CD14-positive monocyte (primary cell): ENCODE results near the gene INPP5E. TPM values are rescaled to one million over a fixed set of nuclear protein-coding genes. Genes with fewer than 3 reads are reported as not detected.

Experiments used
- DNase-seq, 3 donors: peaks; one replicate each; pipeline ENCODE4 v3.0.0-alpha.2; 2011 to 2022
- H2AFZ ChIP-seq: 2 replicates; pipeline ENCODE4 v1.6.0; 2012; ENCODE audit warnings: mild to moderate bottlenecking, low read depth, low read length, inconsistent platforms; ENCODE audit not compliant: insufficient read depth, poor library complexity, severe bottlenecking
- H3K27ac ChIP-seq, 2 donors: 1 replicate in 1 of 2; 2 replicates in 1 of 2; pipeline ENCODE4 v1.5.1; 2012 to 2013; ENCODE audit warnings: low read length in 2 of 2, control low read depth in 1 of 2, inconsistent platforms in 1 of 2, low read depth in 1 of 2, mild to moderate bottlenecking in 1 of 2
- H3K27me3 ChIP-seq, 2 donors: one replicate each; pipeline versions ENCODE4 v1.6.0 to v1.6.1; 2011 to 2013; ENCODE audit warnings: low read length in 2 of 2; ENCODE audit not compliant: control insufficient read depth in 2 of 2, insufficient read depth in 2 of 2
- H3K36me3 ChIP-seq, 2 donors: replicated peaks in 1 of 2; 1 replicate in 1 of 2; 2 replicates in 1 of 2; pipeline versions ENCODE4 v1.5.1 to v1.6.1; 2012 to 2013; ENCODE audit warnings: low read length in 2 of 2, control low read depth in 1 of 2, inconsistent platforms in 1 of 2, mild to moderate bottlenecking in 1 of 2; ENCODE audit not compliant: insufficient read depth in 2 of 2, control insufficient read depth in 1 of 2
- H3K4me1 ChIP-seq, 2 donors: 1 replicate in 1 of 2; 2 replicates in 1 of 2; pipeline versions ENCODE4 v1.5.1 to v1.6.1; 2012 to 2013; ENCODE audit warnings: low read length in 2 of 2, control low read depth in 1 of 2, inconsistent platforms in 1 of 2, mild to moderate bottlenecking in 1 of 2, moderate library complexity in 1 of 2; ENCODE audit not compliant: insufficient read depth in 2 of 2, control insufficient read depth in 1 of 2
- H3K4me2 ChIP-seq: replicated peaks from 2 replicates; pipeline ENCODE3; 2012; ENCODE audit warnings: low read length, moderate library complexity, mild to moderate bottlenecking; ENCODE audit not compliant: poor library complexity, severe bottlenecking; ENCODE audit errors: extremely low read depth
- H3K4me3 ChIP-seq, 3 experiments: fragments of 200-600 bp in 1 of 3; sonication (generic) in 1 of 3; replicated peaks in 1 of 3; 1 replicate in 2 of 3; 2 replicates in 1 of 3; pipeline ENCODE4 v1.5.1; 2011 to 2013; ENCODE audit warnings: low read length in 3 of 3, mild to moderate bottlenecking in 3 of 3, control low read depth in 2 of 3, low read depth in 2 of 3, inconsistent platforms in 1 of 3, moderate library complexity in 1 of 3
- H3K79me2 ChIP-seq: 2 replicates; pipeline ENCODE4 v1.6.0; 2012; ENCODE audit warnings: mild to moderate bottlenecking, control low read depth, inconsistent platforms, low read length, moderate library complexity; ENCODE audit not compliant: insufficient read depth
- H3K9ac ChIP-seq: 2 replicates; pipeline ENCODE4 v1.6.0; 2017; ENCODE audit warnings: low read length, mild to moderate bottlenecking; ENCODE audit not compliant: insufficient read depth, poor library complexity, severe bottlenecking
- H3K9me3 ChIP-seq, 2 donors: replicated peaks in 1 of 2; 1 replicate in 1 of 2; 2 replicates in 1 of 2; pipeline versions ENCODE4 v1.5.1 to v1.6.1; 2012 to 2013; ENCODE audit warnings: low read length in 2 of 2, control low read depth in 1 of 2; ENCODE audit not compliant: control insufficient read depth in 1 of 2, insufficient read depth in 1 of 2
- H4K20me1 ChIP-seq: 2 replicates; pipeline ENCODE4 v1.6.0; 2012; ENCODE audit warnings: mild to moderate bottlenecking, low read length, control low read depth, moderate library complexity; ENCODE audit not compliant: insufficient read depth
- H3K27ac Mint-ChIP-seq, 7 donors: one replicate each; pipeline ENCODE4 v1.8.0; 2020; ENCODE audit warnings: mild to moderate bottlenecking in 7 of 7, mixed read lengths in 7 of 7, moderate library complexity in 6 of 7, inconsistent platforms in 2 of 7
- H3K27me3 Mint-ChIP-seq, 3 donors: one replicate each; pipeline ENCODE4 v1.8.0; 2021 to 2022; ENCODE audit warnings: low read depth in 3 of 3, mild to moderate bottlenecking in 3 of 3, mixed read lengths in 3 of 3, moderate library complexity in 3 of 3, inconsistent platforms in 1 of 3
- H3K36me3 Mint-ChIP-seq, 2 donors: one replicate each; pipeline ENCODE4 v1.8.0; 2020; ENCODE audit warnings: mixed read lengths in 2 of 2, inconsistent platforms in 1 of 2, mild to moderate bottlenecking in 1 of 2
- H3K4me1 Mint-ChIP-seq: one replicate; pipeline ENCODE4 v1.8.0; 2020; ENCODE audit warnings: mild to moderate bottlenecking, mixed read lengths
- H3K4me3 Mint-ChIP-seq, 2 donors: one replicate each; pipeline ENCODE4 v1.8.0; 2020; ENCODE audit warnings: mild to moderate bottlenecking in 2 of 2, mixed read lengths in 2 of 2, moderate library complexity in 1 of 2
- H3K9me3 Mint-ChIP-seq, 7 donors: one replicate each; pipeline ENCODE4 v1.8.0; 2020 to 2022; ENCODE audit warnings: mixed read lengths in 7 of 7, mild to moderate bottlenecking in 6 of 7, moderate library complexity in 6 of 7, inconsistent platforms in 2 of 7
- WGBS: methylation state at CpG from one replicate; pipeline ENCODE4 v1.1.5; 2013; ENCODE audit warnings: missing lambda C conversion rate; ENCODE audit not compliant: insufficient coverage; 5-methylcytosine and 5-hydroxymethylcytosine counted together
- intact Hi-C, 2 donors: fragments of 100-400 bp; cut with micrococcal nuclease; formaldehyde crosslinking; loops; one replicate each; pipeline versions ENCODE4 v1.15.0 to v1.15.1; 2023
- polyA plus RNA-seq, 3 donors: library from polyadenylated mRNA; depleted of rRNA in 1 of 3; unstranded in 2 of 3; stranded (reverse) in 1 of 3; fragments of 300-500 nt in 2 of 3; fragments of >200 nt in 1 of 3; fragmentation: Illumina TruSeq in 2 of 3; gene quantifications; 1 replicate in 2 of 3; 2 replicates in 1 of 3; pipeline ENCODE4 v1.2.3, GENCODE V29; 2012 to 2021
- TF ChIP-seq, protein P1 (sequence below): fragments of 200-600 bp; IDR thresholded peaks from one replicate; pipeline ENCODE4 v1.8.0; 2022; ENCODE audit warnings: antibody characterized with exemption, mild to moderate bottlenecking

The INPP5E gene
- polyA plus RNA-seq, 3 donors: 1.0 to 8.0 (median 1.0) TPM

DNA sequence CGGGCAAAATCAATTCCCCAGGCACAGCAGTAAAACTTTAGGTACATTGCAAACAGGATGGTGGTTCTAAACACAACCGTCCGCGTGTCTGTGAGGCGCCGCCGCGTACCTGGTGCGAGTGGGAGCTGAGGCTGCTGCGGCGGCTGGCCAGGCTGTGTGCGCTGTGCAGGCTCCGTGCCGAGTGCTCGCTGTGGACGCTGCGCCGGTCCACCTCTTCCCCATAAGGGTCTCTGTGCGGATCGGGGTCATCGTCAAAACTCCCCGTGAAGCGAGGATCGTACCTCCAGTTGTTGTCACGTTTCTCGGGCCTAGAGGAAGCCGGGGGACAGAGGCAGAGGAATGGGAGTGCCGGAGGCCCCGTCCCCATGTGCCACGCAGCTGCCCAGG lies 26.5 kb upstream of the INPP5E start:
- Histone ChIP-seq H3K36me3 (peaks cover 100% of the 10 kb centered on the region in 2 donors), H3K4me3 (no peak overlapping the region), H3K9ac (no peak overlapping the region), H4K20me1 (peaks cover 97% of the 10 kb centered on the region), H3K4me1 (no peaks in the 10 kb centered on the region), H3K4me2 (no peak overlapping the region), H3K79me2 (peaks cover 25% of the 10 kb centered on the region), H3K9me3 (no peaks in the 10 kb centered on the region), H2AFZ (no peak overlapping the region), H3K27me3 (no peaks in the 10 kb centered on the region), H3K27ac (no peak overlapping the region)
- H3K9me3 Mint-ChIP-seq: peaks cover 0 to 2% (median 0%) of the 10 kb centered on the region in 7 donors
- 98% methylated on average over 30 of the region's 30 CpGs for WGBS
- H3K27ac Mint-ChIP-seq: no peak overlapping the region
- peaks cover 86 to 98% of the 10 kb centered on the region in 2 donors for H3K36me3 Mint-ChIP-seq
- intact Hi-C loops: no loop called here
- peaks cover 0 to 2% (median 0%) of the 10 kb centered on the region in 3 donors for H3K27me3 Mint-ChIP-seq
- no peaks in the 10 kb centered on the region for H3K4me1 Mint-ChIP-seq
- H3K4me3 Mint-ChIP-seq: no peak overlapping the region
- no peak for DNase-seq
- TF ChIP-seq, protein P1, sequence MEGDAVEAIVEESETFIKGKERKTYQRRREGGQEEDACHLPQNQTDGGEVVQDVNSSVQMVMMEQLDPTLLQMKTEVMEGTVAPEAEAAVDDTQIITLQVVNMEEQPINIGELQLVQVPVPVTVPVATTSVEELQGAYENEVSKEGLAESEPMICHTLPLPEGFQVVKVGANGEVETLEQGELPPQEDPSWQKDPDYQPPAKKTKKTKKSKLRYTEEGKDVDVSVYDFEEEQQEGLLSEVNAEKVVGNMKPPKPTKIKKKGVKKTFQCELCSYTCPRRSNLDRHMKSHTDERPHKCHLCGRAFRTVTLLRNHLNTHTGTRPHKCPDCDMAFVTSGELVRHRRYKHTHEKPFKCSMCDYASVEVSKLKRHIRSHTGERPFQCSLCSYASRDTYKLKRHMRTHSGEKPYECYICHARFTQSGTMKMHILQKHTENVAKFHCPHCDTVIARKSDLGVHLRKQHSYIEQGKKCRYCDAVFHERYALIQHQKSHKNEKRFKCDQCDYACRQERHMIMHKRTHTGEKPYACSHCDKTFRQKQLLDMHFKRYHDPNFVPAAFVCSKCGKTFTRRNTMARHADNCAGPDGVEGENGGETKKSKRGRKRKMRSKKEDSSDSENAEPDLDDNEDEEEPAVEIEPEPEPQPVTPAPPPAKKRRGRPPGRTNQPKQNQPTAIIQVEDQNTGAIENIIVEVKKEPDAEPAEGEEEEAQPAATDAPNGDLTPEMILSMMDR: no peak

DNA sequence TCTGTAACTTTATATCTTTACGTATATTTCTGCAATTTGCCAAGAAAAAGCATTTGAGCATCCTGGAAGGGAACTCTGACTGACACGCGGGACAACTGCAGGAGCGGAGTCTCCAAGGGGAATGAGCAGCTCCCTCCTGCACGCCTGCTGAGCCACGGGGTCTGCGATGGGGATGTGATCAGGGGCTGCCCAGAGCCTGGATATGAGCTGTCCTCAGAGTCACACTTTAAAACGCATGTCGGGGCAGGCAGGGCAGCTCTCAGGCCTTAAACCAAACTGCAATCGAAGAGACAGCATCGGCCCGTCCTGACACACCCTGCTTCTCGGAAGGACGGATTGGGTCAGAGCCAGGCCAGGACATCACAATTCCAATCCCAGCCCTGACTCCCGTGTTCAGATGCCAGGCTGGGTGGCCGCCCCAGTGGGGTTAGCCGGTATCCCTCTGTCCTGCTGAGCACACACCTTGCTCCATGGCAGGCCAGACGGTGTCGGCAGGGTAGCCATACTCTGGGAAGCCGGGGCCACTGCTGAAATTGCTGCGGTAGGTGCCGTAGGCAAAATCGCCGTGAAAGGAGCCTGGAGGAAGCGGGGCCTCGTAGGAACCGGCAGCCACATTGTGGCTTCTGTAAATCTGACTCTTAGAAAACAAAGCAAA lies 26.0 kb upstream of the INPP5E start:
- intact Hi-C loops: no loop called here
- no peak overlapping the region for H3K9ac ChIP-seq
- H3K9me3 ChIP-seq: no peaks in the 10 kb centered on the region
- H3K79me2 ChIP-seq: peaks cover 20% of the 10 kb centered on the region
- DNase-seq: no peak
- H3K27ac ChIP-seq: no peak overlapping the region
- Mint-ChIP-seq H3K4me1 (no peaks in the 10 kb centered on the region), H3K9me3 (peaks cover 0 to 2% (median 0%) of the 10 kb centered on the region in 7 donors), H3K27me3 (peaks cover 0 to 2% (median 0%) of the 10 kb centered on the region in 3 donors), H3K27ac (peak overlapping the region in 1 of 7 donors; percentile 1), H3K4me3 (no peak overlapping the region), H3K36me3 (peaks cover 87 to 98% of the 10 kb centered on the region in 2 donors)
- H3K36me3 ChIP-seq: peaks cover 100% of the 10 kb centered on the region in 2 donors
- no peak overlapping the region for H2AFZ ChIP-seq
- no peak overlapping the region for H3K4me3 ChIP-seq
- TF ChIP-seq, protein P1: no peak
- peaks cover 97% of the 10 kb centered on the region for H4K20me1 ChIP-seq
- no peaks in the 10 kb centered on the region for H3K4me1 ChIP-seq
- 98% methylated on average over 27 of the region's 27 CpGs for WGBS
- no peaks in the 10 kb centered on the region for H3K27me3 ChIP-seq
- H3K4me2 ChIP-seq: no peak overlapping the region
